Effector CD4-positive, alpha-beta T cell (primary cell): ENCODE measurements around the gene CPNE2.
"Not testable (repeated sequence)": the region's sequence is repeated elsewhere in the genome, so short reads cannot be mapped to it uniquely, and the experiment has no call there.

ENCODE experiments used
- DNase-seq: peaks from one replicate; pipeline ENCODE4 v3.0.0-alpha.2; 2020

CPNE2 gene

GRCh38 chr16:57070424-57070823 lies 22.0 kb upstream of the CPNE2 start:
- DNase-seq = no peak

- DNase-seq = not testable (repeated sequence)
Measured at GRCh38 chr16:57071081-57071732, 21.2 kb upstream of the CPNE2 start.

DNA sequence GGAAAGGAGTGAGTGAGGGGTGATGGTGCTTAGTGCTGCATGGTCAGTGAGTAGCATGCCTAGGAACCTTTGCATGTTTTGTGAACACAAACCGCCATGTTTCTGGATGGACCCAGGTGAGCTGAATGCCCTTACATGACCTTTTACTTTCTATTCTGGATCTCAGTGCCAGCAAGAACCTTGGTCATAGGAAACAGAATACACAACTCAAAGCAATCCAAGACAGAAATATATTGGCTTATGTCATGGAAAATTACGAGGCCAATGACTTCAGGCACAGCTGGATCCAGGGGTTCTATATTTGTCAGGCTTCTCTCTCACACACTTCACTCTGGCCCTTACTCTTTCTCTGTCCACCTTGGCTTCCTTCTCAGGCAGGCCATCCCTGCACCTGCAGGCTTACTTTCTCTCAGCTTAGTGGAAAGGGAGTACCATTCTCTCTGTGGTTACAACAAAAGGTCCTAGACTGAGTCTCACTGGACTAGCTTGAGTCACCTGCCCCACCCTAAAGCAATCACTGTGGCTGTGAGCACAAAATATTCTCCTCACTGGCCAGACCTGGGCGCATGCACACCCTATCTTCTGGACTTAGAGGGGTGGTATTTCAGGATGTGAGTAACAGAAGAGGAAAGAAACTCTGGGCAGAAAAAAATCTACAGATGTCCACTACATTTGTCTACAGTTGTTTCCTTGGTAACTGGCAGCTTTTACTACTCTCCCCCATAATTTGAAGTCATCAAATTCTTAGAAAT lies 20.4 kb upstream of the CPNE2 start:
- DNase-seq = no peak

GRCh38 chr16:57072616-57073275 lies 19.6 kb upstream of the CPNE2 start:
- no peak for DNase-seq

DNA sequence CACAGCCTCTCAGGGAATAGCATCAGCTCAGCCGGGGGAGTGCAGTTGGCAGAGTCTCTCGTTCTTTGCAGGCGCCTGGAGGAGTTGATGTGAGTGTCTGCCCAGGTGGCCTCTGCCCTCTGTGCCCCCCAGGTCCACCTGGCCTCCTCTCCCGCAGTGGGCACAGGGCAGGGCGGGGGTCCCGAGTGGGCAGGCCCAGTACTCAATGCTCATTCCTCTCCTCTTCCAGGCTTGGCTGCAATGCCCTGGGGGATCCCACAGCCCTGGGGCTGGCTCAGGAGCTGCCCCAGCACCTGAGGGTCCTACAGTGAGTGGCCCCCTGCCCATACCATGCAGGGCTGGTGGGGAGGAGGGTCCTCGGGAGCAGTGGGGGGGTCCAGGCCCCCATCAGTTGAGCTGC lies 14.7 kb upstream of the CPNE2 start:
- no peak for DNase-seq

DNA sequence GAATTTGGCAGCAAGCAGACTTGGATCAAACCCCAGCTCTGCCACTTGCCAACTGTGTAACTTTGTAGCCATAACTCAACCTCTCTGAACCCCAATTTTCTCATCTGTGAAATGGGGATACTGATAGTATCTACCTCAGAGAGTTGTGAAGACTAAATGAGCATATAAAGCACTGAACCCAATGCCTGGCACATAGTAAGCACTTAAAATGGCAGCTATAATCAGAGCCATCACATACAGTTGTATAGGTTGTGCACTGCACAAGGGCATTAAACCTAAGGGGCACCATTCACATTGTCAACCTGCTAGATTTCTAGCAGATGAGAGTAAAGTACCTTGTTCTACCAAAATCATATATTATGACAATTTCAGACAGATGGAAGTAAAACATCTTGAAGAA lies 10.6 kb upstream of the CPNE2 start:
- no peak for DNase-seq

- DNase-seq = no peak
Measured at GRCh38 chr16:57082664-57083063, 9.7 kb upstream of the CPNE2 start.

DNA sequence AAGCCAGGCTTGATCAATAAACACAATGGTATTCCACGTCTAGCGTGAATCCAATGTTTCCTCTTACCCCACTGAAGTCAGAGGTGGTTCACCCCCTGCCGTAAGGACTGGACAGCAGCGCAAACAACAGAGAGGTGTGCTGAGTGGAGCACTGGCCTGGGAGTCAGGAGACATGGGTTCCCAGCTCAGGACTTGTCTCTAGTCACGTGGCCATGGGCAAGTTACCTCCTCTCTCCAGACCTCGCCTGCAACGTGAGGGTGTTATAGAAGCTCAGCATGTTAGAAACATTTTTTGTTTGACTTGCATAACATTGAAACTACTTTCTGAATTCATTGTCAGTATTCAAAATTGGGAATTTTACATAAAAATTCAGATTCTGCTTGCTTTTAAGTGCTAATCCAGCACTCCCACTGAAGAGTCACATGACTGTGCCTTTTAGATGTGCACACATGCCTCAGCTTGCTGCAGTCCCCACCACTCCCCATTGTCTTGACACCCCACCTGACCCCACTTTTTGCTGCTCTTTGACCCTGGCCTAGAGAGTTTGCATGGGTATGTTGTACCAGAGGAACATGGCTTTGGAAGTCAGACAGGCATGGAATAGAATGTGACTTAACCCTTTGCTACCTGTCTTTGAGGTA lies 8.8 kb upstream of the CPNE2 start:
- DNase-seq = no peak

- DNase-seq = peak; percentile 66
Measured at GRCh38 chr16:57084257-57084770, 8.1 kb upstream of the CPNE2 start.

GRCh38 chr16:57084996-57085395 lies 7.4 kb upstream of the CPNE2 start:
- no peak for DNase-seq

DNA sequence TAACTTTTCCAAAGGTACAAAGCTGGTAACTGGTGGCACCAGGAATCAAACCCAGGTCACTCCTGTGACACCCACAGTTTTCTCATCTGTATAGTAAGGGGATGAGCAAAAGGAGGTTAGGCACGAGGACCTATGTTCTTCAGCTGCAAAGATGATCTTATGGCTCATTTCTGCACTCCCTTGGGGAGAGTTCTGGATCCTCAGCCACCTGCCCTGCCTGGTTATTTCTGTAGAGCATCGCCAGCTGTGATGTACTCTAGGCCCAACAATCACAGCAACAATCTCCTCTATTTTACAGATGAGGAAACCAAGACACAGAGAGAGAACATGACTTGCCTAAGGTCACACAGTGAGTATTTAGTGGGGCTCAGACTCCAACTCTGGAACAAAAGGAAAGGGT lies 5.4 kb upstream of the CPNE2 start:
- no peak for DNase-seq

GRCh38 chr16:57089406-57089805 lies 3.0 kb upstream of the CPNE2 start:
- DNase-seq = no peak

DNA sequence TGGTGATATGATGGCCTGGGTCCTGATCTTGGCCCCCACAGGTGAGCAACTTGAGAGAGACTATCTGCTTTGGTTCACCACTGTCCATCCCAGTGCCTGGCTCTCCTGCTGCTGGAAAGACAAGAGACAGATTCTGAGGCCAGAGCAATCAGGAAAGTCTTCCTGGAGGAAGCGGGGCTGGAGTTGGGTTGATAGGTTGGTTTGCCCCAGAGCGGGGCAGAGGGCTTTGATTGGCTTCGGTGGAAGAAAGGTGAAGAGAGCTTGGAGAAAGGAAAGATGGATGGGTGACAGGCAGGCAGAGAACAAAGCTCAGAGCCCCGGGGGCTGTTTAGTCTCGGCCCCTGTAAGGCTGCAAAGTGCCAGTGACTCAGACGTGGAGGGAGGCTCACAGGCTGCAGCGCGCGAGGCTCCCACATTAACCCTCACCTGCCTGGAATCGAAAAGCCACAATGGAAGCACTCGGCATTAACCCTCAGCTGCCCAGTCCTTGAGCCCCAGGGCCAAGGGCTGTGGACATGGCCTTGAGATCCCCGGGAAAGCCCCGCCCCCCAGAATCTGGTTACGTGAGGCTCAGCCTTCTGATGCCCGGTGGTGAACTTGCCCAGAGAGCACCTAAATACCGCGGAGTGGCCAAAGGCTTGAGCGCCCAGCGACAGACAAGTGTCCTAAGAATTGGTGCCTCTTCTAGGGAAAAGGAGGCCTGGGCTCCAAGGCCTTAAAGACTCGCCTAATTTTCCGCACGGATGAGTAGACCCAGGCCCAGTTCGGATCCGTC lies 996 bp upstream of the CPNE2 start:
- no peak for DNase-seq

DNA sequence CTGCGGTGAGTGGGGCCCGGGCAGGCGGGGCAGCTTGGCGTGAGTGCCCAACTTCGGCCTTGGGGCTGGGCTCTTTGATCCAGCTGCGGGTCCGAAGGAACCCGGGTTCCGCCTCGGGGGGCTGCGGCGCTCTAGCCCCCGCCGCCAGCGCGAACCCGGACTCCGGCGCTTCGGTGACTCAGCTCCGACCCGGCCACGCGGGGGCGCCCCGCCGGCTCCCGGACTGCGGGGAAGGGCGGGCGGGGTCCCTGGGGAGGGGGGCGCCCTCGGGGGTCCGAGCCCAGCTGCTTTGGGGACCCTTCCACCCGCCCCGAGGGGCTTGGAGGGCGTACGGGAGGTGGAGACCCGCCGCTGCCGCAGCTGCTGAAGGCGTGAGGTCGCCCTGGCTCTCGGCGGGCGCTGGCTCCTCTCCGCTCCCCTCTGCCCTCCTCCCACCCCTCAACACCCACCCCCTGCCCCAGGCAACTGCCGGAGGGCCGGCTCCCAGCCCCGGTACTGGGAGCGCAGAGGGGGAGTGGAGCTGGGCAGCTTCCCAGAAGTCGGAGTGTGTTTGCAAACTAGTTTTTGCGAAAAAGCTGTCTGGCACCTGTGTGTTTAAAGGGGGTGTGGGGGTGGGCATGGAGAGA lies 516 bp downstream of the CPNE2 start:
- peak; percentile 22 for DNase-seq

DNA sequence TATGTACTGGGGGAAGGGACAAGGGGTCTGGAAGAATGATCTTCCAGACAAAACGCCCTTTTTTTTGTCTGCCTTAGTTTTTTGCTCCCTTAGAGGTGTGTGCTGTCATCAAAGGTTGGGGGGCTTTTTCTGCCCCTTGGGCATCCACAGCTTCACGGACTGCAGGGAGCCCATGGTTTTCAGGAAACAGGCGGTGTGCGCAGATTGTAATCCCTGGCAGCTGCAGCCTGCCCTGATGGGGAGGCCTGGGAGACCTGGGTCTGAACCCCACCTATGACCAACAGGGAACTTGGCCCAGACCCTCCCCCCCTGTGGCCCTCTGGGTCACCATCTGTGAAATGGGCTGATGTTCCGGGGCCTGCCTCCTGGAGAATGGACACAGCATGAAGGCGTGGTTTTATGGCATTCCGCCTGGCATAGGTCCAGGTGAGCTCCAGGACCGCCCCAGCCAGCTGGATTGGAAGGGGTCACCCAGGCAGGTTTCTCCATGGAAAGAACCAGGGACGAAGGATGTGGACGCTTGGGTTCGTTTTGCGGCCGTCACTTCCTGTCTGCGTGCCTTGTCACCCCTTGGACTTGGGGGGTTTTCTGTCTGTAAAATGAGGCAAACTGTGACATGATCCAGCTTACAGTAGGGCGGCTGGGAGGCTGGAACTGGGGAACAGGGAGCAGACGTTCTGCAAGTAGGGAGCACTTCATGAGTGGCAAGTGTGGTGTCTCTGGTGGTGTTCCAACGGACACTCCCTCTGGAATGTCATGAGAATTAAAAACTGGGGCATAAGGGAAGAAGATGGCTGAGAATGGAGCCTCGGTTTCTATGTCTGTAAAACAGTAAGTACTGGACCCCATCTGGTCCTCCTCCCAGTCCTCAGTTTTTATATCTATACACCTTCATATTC lies 1.5 kb downstream of the CPNE2 start:
- DNase-seq = no peak

DNA sequence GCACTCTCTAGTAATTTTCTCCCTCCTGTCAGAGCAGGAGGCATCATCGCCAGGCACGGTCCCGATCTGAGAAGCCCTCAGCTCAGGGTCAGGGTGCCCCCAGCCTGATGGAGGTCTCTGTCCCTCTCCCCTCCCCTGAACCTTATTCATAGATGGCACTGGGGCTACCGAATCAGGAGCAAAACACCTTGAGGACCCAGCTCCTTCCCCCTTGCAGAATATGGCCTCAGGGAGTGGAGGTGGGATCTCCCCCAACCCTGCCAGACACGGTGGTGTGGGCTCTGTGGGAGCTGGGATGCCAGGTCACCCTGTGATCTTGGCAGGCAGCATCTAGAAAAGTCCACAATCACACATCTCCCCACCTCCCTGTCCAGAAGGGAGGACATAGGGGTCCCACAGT lies 2.5 kb downstream of the CPNE2 start:
- no peak for DNase-seq

GRCh38 chr16:57096192-57096591 lies 3.8 kb downstream of the CPNE2 start:
- no peak for DNase-seq

- DNase-seq = no peak
Measured at GRCh38 chr16:57096793-57097192, 4.4 kb downstream of the CPNE2 start.

- no peak for DNase-seq
Measured at GRCh38 chr16:57098188-57098841, 5.9 kb downstream of the CPNE2 start.

- DNase-seq = not testable (repeated sequence)
Measured at GRCh38 chr16:57099965-57100364, 7.6 kb downstream of the CPNE2 start.
